Fibroblast of the aortic adventitia (primary cell): ENCODE data around the gene TRAK2. TPM values are rescaled to one million over a fixed set of nuclear protein-coding genes. Genes with fewer than 3 reads are reported as not detected.
A peak's percentile ranks its signal among the peaks of the same experiment; 100 is the strongest.

Experiments used
- DNase-seq: peaks from one replicate; pipeline ENCODE4 v3.0.0-alpha.2; 2010; ENCODE audit warnings: low read depth
- H3K4me3 ChIP-seq: 2 replicates; pipeline ENCODE4 v1.5.1; 2011; ENCODE audit warnings: low read depth, mild to moderate bottlenecking, control low read depth, low read length, moderate library complexity
- total RNA-seq: library from RNA; depleted of rRNA; stranded (reverse); fragments of >200 nt; gene quantifications from 2 replicates; pipeline ENCODE4 v1.2.3, GENCODE V29; 2012; ENCODE audit warnings: low replicate concordance
- TF ChIP-seq, protein P1 (sequence below): IDR thresholded peaks from 2 replicates; pipeline ENCODE4 v1.5.1; 2011; ENCODE audit warnings: mild to moderate bottlenecking, low read length, control low read depth, inconsistent platforms; ENCODE audit not compliant: insufficient read depth

Gene TRAK2
- total RNA-seq, 1 donor = 74.7 TPM

DNA sequence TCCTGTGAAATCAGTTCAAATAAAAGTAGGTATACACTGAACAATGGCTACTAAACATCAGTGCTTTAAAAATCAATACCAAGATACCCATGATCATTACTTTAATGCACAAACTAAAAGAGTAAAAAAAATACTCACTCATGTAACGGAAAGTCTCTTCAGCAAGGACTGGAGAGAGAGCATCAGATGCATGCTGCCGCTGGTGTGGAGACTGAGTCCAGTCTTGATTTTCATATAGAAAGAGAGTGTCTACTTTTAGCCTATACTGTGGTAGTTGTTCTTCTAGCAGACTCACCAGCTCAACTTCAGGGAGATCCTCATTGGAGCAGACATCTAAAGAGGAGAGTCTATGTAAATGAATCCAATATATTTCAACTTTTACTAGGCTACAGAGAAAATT lies 44.0 kb downstream of the TRAK2 start:
- H3K4me3 ChIP-seq = peak overlapping the region; percentile 45
- TF ChIP-seq, protein P1, sequence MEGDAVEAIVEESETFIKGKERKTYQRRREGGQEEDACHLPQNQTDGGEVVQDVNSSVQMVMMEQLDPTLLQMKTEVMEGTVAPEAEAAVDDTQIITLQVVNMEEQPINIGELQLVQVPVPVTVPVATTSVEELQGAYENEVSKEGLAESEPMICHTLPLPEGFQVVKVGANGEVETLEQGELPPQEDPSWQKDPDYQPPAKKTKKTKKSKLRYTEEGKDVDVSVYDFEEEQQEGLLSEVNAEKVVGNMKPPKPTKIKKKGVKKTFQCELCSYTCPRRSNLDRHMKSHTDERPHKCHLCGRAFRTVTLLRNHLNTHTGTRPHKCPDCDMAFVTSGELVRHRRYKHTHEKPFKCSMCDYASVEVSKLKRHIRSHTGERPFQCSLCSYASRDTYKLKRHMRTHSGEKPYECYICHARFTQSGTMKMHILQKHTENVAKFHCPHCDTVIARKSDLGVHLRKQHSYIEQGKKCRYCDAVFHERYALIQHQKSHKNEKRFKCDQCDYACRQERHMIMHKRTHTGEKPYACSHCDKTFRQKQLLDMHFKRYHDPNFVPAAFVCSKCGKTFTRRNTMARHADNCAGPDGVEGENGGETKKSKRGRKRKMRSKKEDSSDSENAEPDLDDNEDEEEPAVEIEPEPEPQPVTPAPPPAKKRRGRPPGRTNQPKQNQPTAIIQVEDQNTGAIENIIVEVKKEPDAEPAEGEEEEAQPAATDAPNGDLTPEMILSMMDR = no peak
- peak; percentile 53 for DNase-seq

DNA sequence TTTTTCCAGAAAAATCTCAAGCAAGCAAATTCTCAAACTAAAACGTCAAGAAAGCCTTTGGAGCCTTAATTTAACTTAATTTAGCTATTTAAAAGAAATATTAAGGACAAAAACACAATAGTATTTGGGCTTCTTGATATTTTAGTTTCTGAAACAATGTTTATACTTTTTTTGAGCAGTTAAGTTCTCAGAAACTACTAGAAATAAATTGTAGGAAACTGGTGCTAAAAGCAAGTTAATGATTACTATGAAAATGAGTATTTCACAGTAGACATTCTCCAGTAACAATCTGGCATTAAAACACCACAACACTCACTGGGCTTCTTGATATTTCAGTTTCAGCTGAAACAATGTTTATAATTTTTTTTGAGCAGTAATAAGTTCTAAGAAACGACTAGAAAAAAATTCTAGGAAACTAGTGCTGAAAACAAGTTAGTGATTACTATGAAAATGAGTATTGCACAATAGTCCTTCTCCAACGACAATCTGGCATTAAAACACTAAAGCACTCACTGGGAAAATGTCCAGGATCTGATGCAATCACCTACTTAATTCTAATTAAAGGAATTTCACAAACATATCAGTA lies 45.1 kb downstream of the TRAK2 start:
- DNase-seq = peak; percentile 94
- H3K4me3 ChIP-seq = peak overlapping the region; percentile 45
- TF ChIP-seq, protein P1 = no peak

DNA sequence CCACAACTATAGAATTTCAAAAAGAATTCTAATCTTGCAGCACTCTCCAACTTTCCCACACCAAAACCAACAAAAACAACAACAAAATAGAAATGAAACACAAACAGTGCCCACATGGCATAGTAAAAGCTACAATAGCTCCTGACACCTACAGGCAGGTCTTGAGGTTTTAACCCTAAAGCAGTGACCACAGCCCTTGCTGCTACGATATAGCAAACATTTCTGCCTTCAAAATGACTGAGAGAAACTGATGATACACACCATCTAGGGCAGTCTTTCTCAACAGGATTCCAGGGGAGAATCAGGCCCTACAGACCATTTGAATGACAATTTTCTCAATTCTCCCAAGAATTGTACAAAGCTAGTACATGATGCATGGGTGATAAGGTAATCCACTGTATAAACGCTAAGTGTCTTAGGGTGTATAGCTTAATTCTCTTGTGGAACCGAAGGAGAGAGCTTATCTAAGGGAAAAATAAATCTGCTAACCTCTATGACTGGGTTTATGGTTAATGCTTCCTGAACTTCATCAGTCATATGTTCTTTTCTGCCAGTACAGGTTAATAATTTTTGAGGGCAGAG lies 46.5 kb downstream of the TRAK2 start:
- H3K4me3 ChIP-seq = no peak overlapping the region
- no peak for DNase-seq

DNA sequence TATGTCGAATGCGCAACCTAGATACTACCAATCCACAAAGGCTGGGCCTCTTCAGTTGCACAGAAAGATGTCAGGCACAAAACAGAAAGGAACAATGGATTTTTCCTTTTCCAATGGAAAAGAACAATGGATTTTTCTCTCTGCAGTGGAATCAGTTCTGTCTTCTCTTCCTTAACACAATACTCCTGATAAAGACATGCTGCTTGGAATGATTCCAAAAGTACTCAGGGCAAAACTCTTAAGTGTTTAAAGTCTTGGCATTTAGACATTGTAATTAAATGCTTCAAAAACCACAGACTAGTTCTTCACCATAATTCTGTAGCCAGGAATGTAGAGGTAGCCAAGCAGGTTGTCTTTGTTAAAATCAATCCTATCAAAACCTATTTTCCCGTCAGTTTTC lies 47.4 kb downstream of the TRAK2 start:
- peak; percentile 82 for DNase-seq
- TF ChIP-seq, protein P1 = no peak
- H3K4me3 ChIP-seq = no peak overlapping the region

More for the DNA sequence above, 46.5 kb downstream of the TRAK2 start:
- TF ChIP-seq, protein P1 = no peak

DNA sequence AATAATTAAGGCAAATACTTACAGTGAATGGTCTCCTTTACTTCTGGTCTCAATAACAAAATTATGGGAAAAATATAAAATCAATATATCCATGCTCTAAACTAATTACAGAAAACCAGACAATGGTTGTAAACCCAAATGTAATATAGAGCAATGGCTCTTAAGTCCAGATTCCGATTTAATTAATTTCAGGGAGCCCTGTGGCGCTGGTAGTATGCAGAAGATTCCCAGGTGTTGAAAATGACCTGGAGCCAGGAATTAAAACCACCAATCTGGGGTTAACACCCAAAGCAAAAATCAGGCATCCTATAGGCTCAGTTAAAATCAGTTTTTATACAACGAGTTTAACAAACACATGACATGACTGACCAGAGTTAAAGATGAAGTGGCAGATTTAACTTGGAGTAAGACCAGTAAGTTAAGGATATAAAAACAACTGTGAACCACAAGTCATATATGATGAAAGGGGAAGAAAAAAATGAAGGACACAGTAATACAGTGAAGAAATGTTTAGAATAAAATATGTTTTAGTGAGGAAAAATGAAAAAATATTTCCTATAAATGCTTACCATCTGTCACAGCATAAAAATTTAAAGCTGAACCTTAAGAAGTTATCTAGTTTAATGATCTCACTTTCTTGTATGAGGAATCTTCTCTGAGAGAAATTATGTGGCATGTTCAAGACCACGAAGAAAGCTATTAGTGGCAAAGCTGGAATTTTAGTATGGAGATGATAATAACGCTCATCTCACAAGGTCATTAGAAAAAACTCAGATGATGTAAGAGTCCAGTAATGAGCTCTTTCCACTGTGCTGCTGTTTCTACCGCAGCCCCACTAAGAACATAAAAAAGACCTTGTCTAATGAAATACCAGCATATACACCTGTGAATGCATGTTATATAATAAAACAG lies 48.4 kb downstream of the TRAK2 start:
- H3K4me3 ChIP-seq = no peak overlapping the region
- peak; percentile 40 for DNase-seq
- TF ChIP-seq, protein P1 = no peak

DNA sequence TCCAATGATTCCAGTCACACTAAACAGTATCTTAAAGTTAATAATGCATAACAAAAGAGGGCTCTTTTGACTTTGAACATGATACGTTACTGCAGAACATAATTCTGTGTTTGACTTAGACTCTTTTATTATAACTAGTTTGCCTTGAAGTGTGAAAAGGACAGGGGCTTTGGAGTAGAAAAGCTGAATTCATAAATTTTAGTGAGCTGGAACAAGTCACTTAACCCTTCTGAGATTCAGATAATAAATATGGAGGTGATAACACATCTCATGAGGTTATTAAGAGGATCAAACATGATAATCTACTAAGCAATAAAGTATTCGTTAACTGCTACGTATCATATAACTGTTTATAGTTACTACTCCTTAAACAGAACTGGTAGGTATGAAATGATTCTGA lies 49.4 kb downstream of the TRAK2 start:
- no peak for DNase-seq
- TF ChIP-seq, protein P1 = no peak
- no peak overlapping the region for H3K4me3 ChIP-seq
